ENCODE data around the gene NCAM1. TPM values are rescaled to one million over a fixed set of nuclear protein-coding genes. Genes with fewer than 3 reads are reported as not detected.
"Not testable (repeated sequence)": the region's sequence is repeated elsewhere in the genome, so short reads cannot be mapped to it uniquely, and the experiment has no call there.

The NCAM1 gene
- total RNA-seq, 1 donor: under 0.01 TPM

DNA sequence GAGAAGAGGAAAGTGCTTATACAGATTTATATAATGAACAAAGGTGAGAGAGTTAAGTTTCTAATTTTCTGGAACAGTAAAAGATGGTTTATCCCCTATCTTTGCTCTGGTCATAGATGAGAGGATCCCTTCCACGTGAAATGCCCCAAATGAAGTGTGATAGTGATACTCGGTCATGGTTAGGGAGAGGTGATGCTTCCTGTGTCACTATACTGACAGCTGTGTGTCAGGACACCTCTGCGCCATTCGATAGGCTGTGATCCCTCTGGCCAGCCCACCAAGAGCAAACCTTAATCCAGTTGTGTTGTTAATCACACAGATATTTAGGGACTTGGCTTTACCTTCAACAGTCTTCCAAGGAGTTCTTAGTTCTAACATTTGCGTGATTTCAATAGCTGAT, 57.7 kb downstream of the NCAM1 start:
- no peak for DNase-seq (ENCODE audit: low read depth in 2 of 3, low spot score in 2 of 3)

DNA sequence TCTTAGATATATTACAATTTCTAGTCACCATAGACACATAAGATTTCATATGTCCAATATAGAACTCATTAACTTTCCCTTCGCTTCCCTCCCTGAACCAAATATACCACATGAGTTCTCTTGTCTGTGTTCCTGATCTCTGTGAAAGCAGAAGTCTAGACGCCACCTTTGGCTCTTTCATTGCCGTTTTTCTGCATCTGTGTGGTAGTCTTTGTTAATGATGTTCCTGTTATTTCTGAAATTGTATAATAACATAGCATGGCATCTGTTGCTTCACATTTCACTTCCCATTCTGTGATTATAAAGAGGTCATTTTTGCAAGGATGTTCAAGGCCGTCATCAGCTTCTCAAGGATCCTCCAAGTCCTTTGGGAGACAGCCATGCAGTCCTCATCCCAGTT, 58.5 kb downstream of the NCAM1 start:
- DNase-seq (ENCODE audit: low read depth in 2 of 3, low spot score in 2 of 3): no peak

DNA sequence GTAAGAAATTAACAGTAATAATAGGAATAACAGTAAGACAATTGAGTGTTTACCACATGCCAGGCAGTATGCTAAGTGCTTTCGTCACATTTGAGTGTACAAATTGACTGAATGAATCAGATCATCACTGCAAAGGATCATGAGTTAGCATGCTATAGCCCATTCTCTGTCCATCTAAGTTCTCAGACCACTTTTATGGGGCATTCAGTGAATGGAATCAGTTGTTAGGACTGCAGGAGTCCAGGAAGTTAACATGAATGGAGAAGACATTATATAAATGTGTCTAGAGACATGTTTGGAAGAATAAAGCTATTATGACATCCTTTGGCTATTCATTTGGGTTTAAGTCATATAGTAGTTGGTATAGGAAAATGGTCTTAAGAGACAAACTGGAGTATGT, 59.9 kb downstream of the NCAM1 start:
- DNase-seq (ENCODE audit: low read depth in 2 of 3, low spot score in 2 of 3): no peak

DNA sequence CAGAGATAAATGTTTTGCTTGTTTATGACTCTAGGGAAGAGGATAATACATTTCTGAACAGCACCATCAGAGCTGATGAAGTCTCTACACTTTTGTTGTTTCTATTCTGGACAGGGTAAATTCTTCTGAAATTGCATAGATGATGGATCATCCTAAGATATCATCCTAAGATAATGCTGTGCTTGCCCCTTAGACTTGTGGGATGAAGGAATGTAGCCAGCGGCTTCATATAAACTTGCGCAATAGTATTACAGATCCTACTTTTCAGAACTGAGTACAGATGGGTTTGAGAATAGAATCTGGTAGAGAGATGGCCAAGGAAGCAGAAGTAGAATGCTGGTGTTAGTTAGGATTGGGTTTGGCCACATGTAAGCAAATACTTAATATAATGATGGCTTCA, 61.0 kb downstream of the NCAM1 start:
- DNase-seq (ENCODE audit: low read depth in 2 of 3, low spot score in 2 of 3): no peak

DNA sequence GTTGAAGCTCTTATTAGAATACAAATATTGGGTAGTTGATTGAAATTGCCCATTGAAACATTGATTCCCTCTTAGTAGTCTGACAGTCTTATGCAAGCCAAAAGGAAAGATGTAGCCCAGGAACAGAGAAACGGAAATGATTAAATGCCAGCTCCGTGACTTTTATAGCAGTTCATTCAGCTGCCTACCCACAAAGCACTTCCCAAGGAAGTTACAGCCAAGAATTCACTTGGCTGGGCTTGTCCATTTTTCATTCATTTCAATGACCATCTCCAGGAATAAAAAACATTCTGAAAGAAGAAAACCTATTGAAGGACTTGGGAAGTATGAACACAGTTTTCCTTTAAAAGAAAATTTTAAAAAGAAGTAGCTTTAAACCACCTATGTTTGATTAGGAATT, 62.0 kb downstream of the NCAM1 start:
- no peak for DNase-seq (ENCODE audit: low read depth in 2 of 3, low spot score in 2 of 3)

DNA sequence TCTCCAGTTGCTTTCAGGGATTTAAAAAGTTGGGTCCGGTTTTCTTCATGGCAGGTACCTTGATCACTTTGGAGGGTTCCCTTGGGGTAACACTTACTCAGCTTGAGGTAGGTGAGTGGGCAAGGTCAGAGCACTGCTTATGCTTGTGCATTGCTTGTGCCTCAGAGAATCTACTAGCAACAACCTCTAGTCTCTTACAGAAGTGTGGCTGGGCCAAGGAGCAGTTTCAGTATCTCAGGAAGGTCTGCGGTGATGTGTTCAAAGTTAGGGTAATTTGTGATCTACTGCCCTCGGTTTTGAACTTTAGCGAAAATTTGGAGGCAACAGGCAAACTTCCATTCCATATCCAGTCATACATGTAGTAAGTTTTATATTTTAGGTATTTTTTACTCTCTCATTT, 62.8 kb downstream of the NCAM1 start:
- no peak for DNase-seq (ENCODE audit: low read depth in 2 of 3, low spot score in 2 of 3)

DNA sequence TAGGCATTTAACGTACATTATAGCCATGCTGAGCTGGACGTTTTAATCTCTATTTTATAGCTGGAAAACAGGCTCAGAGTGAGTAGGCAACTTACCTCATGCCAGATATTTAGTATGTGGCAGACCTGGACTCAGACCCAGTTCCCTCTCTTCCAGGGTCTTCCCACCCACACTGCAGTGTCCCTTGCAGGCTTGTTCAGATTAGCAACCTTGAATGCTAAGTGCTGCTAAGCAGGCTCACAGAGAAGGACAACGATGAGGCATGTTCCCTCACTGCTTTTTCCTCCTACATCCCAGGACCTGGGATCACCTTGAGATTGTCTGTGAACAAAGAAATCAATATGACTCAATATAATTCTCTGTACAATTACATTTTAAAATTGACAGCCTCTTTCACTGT, 65.6 kb downstream of the NCAM1 start:
- no peak for DNase-seq (ENCODE audit: low read depth in 2 of 3, low spot score in 2 of 3)

DNA sequence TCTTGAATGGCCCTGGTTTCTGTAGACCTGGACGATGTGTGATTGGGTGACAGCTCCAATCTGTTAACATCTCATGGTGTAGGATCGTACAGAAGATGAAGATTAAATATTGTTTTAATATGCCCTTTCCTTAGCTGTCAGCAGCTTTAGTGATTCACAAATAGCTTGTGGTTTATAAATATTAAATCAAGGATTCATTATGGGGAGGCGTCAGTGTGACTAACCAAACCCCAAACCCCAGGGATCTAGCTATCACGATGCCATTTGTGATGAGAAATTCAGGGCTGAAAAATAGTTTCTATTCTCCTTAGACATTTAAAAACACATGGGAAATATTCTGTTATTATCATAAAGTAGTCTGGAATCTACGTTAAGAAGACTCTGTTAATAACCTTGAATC, 73.4 kb downstream of the NCAM1 start:
- DNase-seq (ENCODE audit: low read depth in 2 of 3, low spot score in 2 of 3): no peak

DNA sequence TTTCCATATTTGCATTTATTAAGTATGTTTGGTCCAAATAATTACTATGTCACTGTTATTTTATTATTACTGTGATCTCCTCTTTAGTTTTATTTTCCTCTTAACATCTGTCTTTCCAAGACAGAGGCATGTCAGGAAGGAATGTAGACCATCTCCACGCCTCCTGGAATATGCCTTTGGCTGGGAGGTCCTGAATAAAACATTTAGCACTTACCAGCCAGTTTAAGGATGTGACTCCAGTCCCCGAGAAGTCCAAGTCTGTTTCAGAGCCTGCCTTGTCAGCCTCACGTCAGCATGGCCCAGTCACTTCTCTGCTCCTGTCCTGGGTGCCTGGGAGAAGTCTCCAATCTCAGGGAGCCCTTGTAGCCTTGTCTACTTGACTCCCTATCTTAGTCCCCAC, 74.5 kb downstream of the NCAM1 start:
- DNase-seq (ENCODE audit: low read depth in 2 of 3, low spot score in 2 of 3): no peak

DNA sequence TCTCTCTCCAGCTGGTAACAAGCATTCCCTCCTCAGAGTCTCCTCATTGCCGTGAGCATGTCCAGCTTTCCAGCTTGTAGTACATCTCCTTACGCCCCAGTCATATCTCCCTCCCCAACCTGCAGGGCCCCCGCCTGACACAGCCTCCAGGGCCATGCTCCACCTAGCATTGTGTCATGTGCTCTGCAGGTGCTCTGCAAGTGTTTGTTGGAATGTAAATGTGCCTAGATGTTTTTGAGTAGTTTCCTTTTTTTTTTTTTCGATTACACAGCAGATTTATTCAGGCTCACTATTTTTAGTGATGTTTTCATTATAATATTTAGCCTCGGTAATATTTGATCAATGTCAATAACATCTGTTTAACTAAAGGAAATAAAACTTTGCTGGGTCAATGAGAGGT, 82.5 kb downstream of the NCAM1 start:
- DNase-seq (ENCODE audit: low read depth in 2 of 3, low spot score in 2 of 3): no peak

DNA sequence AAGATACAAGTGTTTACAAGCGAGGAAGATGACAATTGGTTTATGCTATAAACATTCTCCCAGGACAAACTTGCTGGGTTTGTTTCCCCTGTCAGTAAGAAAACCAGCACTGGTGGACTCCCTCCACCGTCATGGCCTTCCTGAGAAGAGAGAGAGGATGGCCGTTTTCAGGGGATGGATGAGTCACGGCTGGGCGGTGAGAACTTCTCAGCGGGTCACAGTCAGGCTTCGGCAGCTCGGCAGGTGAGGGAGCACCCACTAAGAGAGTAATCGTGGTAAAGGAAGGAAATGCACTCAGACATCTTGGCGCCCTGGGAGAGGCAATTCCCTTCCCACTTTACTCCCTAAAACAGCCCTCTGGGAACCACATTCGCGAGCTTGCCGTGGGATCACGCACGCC, 83.9 kb downstream of the NCAM1 start:
- no peak for DNase-seq (ENCODE audit: low read depth in 2 of 3, low spot score in 2 of 3)

DNA sequence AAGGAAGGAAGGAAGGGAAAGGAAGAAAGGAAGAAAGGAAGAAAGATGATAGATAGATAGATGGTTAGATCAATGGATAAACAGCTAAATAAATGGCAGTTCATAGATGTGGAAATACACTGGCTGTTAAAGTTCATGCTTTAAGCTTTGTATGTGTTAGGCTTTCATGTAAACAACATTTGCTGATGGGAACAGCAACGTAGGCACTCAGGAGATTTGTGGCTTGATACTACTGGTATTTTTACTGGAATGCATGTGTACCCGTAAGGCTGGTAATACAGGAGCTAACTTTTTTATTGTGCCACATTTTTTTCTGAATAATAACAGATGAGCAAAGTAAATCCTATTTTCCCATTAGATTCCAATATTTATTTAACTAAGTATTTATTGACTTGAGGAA, 85.6 kb downstream of the NCAM1 start:
- DNase-seq (ENCODE audit: low read depth in 2 of 3, low spot score in 2 of 3): no peak

DNA sequence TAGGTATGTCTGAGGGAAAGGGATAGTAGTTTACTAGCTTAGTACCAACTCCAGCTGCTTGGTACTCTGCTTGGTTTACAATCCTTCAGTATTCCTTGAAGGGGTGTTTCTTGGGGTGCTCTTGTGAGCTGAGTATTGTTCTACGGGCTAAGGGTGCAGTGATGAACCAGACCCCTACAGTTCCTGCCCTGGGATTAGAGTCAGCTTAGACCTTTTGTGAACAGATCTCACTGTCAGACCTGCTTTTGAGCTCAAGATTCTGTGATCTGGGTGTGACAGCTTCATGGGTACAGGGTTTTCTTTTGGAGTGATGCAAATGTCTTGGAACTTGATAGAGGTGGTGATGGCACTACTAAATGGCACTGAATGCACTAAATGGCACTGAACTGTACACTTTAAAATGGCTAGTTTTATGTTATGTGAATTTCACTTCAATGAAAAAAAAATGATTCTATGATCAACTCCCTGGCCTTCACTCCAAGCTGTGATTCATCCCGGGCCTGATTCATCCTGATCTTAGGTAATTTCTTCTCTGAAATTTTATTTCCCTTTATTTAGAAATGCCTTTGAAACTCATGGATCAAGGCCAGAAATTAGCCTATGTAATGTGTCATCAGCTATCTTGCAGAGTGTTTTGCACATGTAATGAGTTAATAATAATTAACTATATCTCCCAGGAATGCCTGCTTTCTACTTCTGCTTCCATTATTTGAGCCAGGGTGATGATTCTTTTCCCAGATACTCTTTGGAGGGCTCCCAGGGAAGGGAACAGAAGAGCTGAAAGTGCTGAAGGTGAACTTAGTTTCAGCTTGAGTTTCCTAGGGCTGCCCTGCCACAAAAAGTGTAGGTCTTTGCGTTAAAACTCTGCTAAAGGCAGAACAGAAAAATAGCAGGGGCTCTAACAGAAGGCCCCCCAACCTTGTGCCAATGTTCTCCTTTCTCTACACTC, 87.9 kb downstream of the NCAM1 start:
- no peak for DNase-seq (ENCODE audit: low read depth in 2 of 3, low spot score in 2 of 3)

DNA sequence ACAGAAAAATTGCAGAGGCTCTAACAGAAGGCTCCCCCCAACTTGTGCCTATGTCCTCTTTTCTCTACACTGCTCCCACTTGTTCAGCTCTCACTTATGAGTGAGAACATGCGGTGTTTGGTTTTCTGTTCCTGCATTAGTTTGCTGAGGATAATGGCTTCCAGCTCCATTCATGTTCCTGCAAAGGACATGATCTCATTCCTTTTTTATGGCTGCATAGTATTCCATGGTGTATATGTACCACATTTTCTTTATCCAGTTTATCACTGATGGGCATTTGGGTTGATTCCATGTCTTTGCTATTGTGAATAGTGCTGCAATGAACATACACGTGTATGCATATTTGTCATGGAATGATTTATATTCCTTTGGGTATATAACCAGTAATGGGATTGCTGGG, 91.8 kb downstream of the NCAM1 start:
- not testable (repeated sequence) for DNase-seq (ENCODE audit: low read depth in 2 of 3, low spot score in 2 of 3)

DNA sequence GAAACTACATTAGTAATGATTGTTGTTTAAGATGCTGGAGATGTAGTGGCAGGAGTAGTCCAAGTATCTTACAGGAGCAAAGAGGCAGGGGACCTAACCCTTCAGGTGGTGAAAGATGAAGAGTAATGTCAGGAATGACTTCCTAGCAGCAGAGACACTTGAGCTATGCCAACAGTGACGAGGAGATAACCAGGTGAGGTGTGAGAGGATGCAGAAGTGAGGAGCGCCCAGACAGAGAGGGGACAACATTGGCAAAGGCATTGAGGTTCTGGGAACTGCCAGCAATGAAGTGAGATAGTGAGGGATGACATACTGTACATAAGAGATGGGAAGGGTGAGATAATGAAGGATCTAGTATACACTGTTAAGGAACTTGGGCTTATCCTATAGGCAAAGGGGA, 95.8 kb downstream of the NCAM1 start:
- DNase-seq (ENCODE audit: low read depth in 2 of 3, low spot score in 2 of 3): no peak

DNA sequence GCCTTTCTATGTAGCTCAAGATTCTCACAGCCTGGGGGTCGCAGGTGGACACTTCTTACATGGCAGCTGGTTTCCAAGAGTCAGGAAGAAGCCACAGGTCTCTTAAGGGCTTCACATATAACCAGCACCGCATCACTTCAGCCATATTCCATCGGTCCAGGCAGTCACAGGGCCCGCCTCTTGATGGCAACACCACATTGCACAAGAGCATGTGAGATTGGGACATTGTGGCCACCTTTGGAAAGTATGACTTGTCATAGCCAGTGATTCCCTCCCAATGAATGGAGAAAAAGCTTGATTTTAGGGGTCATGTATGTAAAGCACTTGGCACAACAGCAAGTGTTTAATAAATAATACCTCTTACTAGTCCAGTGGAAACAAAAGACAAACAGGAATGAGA, 98.3 kb downstream of the NCAM1 start:
- DNase-seq (ENCODE audit: low read depth in 2 of 3, low spot score in 2 of 3): no peak

DNA sequence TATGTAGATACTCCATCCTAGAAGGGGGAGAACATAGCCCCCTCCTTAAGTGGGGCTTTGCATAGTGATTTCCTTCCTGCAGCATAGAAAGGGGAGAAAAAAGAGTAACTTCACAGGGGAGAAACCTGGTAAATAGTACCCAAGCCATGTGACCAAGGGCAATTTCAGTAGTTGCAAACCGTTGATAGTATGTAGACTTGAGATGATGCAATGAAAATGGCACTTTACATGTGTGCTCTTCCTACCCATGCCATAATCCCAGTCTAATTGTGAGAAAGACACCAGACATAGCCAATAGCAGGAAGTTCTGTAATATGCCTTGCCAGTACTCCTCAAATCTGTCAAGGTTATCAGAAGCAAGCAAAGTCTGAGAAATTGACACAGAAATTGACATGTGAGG, 104.1 kb downstream of the NCAM1 start:
- DNase-seq (ENCODE audit: low read depth in 2 of 3, low spot score in 2 of 3): no peak

DNA sequence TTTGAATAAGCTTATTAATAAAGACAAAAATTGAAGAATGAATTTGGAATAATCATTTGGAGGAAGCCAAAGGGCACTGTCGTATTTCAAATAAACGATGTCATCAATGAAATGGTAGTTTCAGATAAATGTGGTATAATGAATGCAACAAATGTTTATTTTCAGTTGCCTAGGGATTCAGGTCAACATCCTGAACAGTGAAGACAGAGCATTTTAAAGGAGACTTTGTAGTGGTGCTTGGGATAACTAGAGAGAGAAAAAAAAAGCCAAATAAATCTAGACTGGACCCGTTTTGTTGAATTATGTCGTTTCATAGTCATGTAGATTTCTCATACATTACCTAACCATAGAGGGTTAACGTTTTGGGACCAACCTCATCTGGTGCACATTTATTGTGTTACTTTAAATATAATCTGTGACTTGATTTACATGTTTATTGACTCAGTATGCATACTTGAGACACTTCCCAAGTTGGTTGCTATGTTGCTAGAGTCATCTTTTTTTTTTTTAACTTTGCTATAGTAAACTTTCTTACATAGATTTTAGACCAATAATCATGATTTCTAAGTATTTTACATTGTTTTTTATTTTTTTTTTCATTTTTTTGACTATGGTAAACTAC, 111.1 kb downstream of the NCAM1 start:
- DNase-seq (ENCODE audit: low read depth in 2 of 3, low spot score in 2 of 3): no peak

DNA sequence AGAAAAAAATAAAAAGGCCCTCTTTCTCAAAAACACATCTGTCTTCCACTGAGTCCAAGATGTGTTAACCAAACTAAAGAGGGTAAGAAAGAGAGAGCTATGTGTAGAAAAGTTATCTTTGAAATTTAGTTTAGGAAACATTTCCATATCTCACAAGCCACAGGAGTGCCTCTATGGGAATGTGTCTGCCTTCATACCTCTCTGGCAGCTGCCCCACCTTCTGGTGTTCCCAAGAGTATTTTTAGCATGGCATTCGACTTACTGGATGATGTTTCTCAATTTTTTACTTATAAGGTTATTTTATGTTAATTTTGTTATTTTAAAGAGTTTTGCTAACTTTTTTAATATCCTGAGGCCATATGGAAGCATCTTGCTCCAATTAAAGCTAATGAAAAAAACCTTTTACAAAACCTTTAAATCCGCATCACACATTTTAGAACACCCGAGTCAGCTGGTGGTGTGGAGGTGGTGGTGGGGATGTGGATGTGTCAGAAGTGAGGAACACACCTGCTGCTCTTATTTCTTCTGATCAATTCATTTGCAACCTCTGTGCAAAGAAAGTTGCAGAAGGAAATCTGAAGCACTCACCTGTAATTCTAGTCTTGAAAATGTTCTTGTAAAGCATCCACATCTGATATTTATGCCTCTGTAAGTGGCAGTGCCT, 112.2 kb downstream of the NCAM1 start:
- DNase-seq (ENCODE audit: low read depth in 2 of 3, low spot score in 2 of 3): no peak

DNA sequence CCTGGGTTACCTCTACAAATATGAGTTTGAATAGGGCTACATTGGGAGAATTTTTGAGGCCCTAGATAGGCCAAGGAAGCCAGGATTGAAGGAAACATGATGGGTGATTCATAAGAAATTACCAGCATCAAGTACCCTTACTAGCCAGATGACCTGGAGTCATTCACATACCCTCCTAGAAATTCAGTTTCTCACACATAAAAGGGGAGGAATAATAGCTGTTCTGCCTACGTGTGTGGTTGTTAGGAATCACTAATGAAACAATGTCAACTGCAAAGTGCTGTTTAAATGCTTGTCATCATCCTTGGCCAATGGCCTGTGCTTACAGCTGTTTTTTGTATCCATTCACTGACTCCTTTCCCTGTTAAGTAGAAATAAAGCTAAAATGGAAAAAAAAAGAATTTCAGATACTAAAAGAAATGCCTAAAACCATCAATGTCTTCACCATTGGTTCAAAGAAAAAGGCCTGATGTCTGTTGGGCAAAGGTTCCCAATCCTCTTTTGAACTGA, 114.4 kb downstream of the NCAM1 start:
- no peak for DNase-seq (ENCODE audit: low read depth in 2 of 3, low spot score in 2 of 3)

DNA sequence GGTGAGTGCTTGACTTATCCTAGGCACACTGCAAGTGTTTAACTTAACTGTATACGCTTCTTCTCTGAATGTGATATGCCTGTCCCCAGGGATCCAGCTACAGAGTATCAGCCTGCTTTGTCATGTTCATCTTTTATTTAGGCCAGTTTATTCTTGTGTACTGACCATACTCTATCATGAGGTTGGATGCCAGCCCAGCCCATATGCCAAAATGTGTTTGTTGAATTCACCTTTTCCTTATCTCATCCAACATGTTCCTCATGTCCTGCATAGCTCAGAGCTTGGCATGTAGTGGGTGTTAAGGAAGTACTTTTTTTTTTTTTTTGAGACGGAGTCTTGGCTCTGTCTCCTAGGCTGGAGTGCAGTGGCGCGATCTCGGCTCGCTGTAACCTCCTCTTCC, 116.2 kb downstream of the NCAM1 start:
- DNase-seq (ENCODE audit: low read depth in 2 of 3, low spot score in 2 of 3): no peak
